Chondrocyte (in vitro differentiated cells): ENCODE results near the gene HOMER2. TPM values are rescaled to one million over a fixed set of nuclear protein-coding genes. Genes with fewer than 3 reads are reported as not detected.

ENCODE experiments used
- DNase-seq: peaks from one replicate; pipeline ENCODE4 v3.0.0; 2021; ENCODE audit warnings: mixed read lengths, low spot score
- H3K27ac Mint-ChIP-seq: one replicate; pipeline ENCODE4 v1.8.0; 2021; ENCODE audit warnings: mild to moderate bottlenecking, moderate library complexity, mixed read lengths; ENCODE audit not compliant: unreplicated experiment
- H3K27me3 Mint-ChIP-seq: 2 replicates; pipeline ENCODE4 v1.8.0; 2021; ENCODE audit warnings: low read depth, mixed read lengths
- H3K36me3 Mint-ChIP-seq: 2 replicates; pipeline ENCODE4 v1.8.0; 2021; ENCODE audit warnings: low read depth, mixed read lengths
- H3K4me1 Mint-ChIP-seq: 2 replicates; pipeline ENCODE4 v1.8.0; 2021; ENCODE audit warnings: low read depth, mild to moderate bottlenecking, mixed read lengths
- H3K4me3 Mint-ChIP-seq: one replicate; pipeline ENCODE4 v1.8.0; 2021; ENCODE audit warnings: mild to moderate bottlenecking, moderate library complexity, mixed read lengths; ENCODE audit not compliant: unreplicated experiment
- H3K9me3 Mint-ChIP-seq: 2 replicates; pipeline ENCODE4 v1.8.0; 2021; ENCODE audit warnings: low read depth, mixed read lengths
- CTCF ChIP-seq: fragments of 200-600 bp; sonication (generic); IDR thresholded peaks from 2 replicates; pipeline ENCODE4 v1.5.0; 2021; ENCODE audit warnings: antibody characterized with exemption, mild to moderate bottlenecking, moderate library complexity
- total RNA-seq: library from RNA; stranded (reverse); gene quantifications from 3 replicates; pipeline ENCODE4 v1.2.1, GENCODE V29; 2021

Gene HOMER2
- total RNA-seq, 1 donor from 2014 or later, result 6.1 TPM

DNA sequence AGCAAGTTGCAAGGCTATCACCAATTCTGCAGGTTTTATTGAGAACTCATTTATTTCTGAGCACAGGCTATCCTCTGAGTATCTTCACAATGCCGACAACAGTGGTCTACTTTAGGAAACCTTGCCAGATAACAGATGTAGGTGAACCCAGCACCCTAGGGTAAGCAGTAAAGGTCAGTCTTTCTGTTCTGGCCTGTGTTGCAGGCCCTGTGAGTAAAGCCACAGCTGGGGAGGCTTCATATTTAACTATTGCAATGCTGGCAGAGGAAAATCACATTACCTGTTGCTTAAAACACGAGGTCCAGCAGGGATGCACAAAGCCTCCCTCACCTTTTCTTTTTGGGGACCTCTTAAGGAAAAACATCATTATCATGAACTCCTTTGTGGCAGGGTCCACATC is 87.6 kb downstream of the HOMER2 start:
- H3K27me3 Mint-ChIP-seq, result no peaks in the 10 kb centered on the region
- H3K9me3 Mint-ChIP-seq, result no peaks in the 10 kb centered on the region
- no peak overlapping the region for H3K27ac Mint-ChIP-seq
- no peak overlapping the region for H3K4me3 Mint-ChIP-seq
- TF ChIP-seq CTCF, result no peak
- DNase-seq, result no peak
- H3K36me3 Mint-ChIP-seq, result no peaks in the 10 kb centered on the region
- H3K4me1 Mint-ChIP-seq, result no peaks in the 10 kb centered on the region

GRCh38 chr15:82862886-82863285 is 89.6 kb downstream of the HOMER2 start:
- no peaks in the 10 kb centered on the region for H3K9me3 Mint-ChIP-seq
- H3K36me3 Mint-ChIP-seq, result peaks cover 4% of the 10 kb centered on the region
- no peak overlapping the region for H3K4me3 Mint-ChIP-seq
- H3K27ac Mint-ChIP-seq, result no peak overlapping the region
- DNase-seq, result no peak
- no peaks in the 10 kb centered on the region for H3K4me1 Mint-ChIP-seq
- no peaks in the 10 kb centered on the region for H3K27me3 Mint-ChIP-seq
- TF ChIP-seq CTCF, result no peak

GRCh38 chr15:82858932-82859331 is 93.6 kb downstream of the HOMER2 start:
- no peaks in the 10 kb centered on the region for H3K4me1 Mint-ChIP-seq
- no peak overlapping the region for H3K4me3 Mint-ChIP-seq
- H3K36me3 Mint-ChIP-seq, result peaks cover 4% of the 10 kb centered on the region
- DNase-seq, result no peak
- no peaks in the 10 kb centered on the region for H3K27me3 Mint-ChIP-seq
- no peaks in the 10 kb centered on the region for H3K9me3 Mint-ChIP-seq
- no peak for TF ChIP-seq CTCF
- no peak overlapping the region for H3K27ac Mint-ChIP-seq

DNA sequence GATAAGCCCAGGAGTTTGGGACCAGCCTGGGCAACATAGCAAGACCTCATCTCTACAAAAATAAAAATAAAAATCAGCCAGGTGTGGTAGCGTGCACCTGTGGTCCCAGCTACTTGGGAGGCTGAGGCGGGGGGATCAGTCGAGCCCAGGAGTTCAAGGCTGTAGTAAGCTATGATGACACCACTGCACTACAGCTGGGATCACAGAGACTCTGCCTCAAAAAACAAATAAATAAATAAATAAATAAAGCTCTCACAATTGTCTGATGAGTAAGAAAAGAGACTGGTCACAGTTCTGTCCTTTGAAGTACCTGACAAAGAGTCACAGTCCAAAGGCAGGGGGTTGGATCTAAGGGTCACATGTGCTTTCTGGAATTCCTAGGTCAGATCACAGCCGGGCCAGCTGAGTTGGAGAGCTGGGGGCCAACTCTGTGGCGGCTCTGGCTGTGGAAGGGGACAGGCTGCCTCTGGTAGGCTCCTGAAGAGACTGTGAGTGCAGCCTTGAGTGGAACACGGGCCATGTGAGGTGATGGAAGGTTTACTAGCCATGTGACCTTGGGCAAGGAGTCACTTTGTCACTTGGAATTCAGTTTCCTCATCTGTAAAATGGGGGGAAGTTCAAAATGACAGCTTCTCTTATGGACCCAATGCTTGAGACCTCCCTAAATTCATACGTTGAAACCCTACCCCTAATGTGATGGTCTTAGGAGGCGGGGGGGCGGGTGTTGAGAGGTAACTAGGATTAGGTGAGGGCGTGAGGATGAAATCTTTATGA is 95.9 kb downstream of the HOMER2 start:
- TF ChIP-seq CTCF, result no peak
- Mint-ChIP-seq H3K9me3 (no peaks in the 10 kb centered on the region), H3K4me3 (no peak overlapping the region), H3K27me3 (no peaks in the 10 kb centered on the region), H3K27ac (no peak overlapping the region), H3K36me3 (peaks cover 4% of the 10 kb centered on the region), H3K4me1 (no peaks in the 10 kb centered on the region)
- DNase-seq, result no peak

- H3K27ac Mint-ChIP-seq, result no peak overlapping the region
- H3K4me1 Mint-ChIP-seq, result no peaks in the 10 kb centered on the region
- no peak overlapping the region for H3K4me3 Mint-ChIP-seq
- no peak for TF ChIP-seq CTCF
- H3K36me3 Mint-ChIP-seq, result peaks cover 4% of the 10 kb centered on the region
- no peak for DNase-seq
- no peaks in the 10 kb centered on the region for H3K27me3 Mint-ChIP-seq
- H3K9me3 Mint-ChIP-seq, result no peaks in the 10 kb centered on the region
Measured at GRCh38 chr15:82855286-82856100, 97.0 kb downstream of the HOMER2 start.
